ENCODE data around the gene ITGA1. TPM values are rescaled to one million over a fixed set of nuclear protein-coding genes. Genes with fewer than 3 reads are reported as not detected.

The ITGA1 gene
- total RNA-seq, 1 donor from 2014 or later, result 3.2 TPM

DNA sequence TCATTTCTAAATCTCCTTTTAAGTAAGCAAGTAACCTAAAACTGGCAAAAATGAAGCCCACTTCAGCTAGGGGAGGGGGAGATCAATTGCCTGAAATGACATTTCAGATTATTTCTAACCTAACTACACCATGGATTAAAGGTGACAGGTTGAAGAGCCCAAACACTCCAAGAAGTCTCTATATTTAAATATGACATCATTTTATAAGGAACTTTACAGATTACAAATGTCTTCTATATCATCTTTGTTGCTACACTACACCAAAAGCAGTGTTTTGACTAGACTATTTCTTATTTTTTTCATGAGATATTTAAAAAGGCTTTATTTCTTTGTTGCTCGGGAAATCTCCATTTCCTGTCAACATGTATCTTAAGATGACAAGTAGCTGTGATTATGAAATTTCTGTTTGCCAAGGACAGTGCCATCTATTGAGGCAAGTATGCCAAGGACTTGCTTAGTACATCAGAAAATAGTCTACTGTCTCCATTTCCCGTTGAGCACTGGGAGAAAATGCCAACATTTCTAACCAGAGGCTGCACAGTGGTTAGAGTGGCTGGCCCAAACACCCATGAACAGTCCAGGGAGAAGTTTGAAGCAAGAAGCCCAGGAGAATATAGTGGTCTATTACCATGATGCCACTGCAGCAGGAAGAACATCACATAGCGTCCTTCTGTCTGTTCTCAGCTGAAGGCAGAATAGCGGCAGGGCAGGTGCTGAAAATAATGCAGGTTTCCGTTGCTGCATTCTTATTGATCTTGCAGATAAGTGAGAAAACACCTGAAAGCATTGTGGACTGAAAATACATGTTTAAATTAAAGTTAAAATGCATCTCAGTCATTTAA is 108.1 kb downstream of the ITGA1 start:
- no peak overlapping the region for H3K4me3 ChIP-seq (ENCODE audit: low read depth, low read length)
- DNase-seq (ENCODE audit: low read depth), result no peak
- TF ChIP-seq, protein P1, sequence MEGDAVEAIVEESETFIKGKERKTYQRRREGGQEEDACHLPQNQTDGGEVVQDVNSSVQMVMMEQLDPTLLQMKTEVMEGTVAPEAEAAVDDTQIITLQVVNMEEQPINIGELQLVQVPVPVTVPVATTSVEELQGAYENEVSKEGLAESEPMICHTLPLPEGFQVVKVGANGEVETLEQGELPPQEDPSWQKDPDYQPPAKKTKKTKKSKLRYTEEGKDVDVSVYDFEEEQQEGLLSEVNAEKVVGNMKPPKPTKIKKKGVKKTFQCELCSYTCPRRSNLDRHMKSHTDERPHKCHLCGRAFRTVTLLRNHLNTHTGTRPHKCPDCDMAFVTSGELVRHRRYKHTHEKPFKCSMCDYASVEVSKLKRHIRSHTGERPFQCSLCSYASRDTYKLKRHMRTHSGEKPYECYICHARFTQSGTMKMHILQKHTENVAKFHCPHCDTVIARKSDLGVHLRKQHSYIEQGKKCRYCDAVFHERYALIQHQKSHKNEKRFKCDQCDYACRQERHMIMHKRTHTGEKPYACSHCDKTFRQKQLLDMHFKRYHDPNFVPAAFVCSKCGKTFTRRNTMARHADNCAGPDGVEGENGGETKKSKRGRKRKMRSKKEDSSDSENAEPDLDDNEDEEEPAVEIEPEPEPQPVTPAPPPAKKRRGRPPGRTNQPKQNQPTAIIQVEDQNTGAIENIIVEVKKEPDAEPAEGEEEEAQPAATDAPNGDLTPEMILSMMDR (conservative IDR thresholded peaks at IDR 0.05; ENCODE audit: low read depth, low read length), result no peak

DNA sequence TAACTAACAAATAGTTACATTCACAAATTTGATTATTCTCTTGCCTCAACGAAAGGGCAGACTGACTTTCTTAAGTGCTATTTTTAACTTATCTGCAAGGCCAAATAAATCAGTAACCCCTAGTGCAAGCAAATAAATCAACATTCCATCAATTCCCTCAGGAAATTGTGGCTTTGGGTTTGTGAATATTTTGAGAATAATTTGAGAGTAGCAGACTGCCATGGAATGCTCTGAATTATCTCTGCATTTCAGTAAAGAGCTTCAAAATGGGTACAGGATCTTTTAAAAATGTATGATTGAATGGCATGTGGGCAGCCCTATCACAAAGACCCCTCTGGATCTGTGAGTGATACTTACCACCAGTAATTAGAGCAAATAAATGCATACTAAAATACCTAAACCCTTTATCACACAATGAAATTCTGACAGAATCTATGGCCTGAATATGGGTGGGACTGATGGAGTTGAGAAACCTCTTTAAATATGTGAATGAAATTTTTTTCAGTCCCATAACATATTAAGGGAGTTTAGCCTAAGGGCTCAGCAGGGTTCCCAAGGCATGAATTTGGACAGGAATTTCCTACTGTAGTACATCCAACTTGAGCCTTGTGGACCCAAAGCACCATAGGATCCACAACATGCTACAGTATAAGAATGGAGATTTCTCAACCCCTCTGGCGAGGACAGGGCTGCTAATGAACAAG is 109.0 kb downstream of the ITGA1 start:
- no peak overlapping the region for H3K4me3 ChIP-seq (ENCODE audit: low read depth, low read length)

DNA sequence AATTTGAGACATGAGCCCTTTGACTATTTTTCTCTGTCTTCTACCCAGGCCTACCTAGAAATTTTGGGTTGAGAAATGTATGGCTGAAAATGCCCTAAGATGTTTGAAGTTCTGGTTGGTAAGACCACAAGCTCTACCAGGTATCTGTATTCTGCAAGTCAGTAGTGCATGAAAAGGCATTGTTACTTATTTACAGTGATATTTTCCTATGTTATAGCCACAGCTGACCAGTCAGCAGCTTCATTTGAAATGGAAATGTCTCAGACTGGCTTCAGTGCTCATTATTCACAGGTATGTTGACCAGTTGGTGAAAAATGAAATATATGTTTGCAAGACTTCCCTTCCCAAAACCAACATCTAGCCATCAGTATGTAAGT is 109.5 kb downstream of the ITGA1 start:
- no peak for DNase-seq (ENCODE audit: low read depth)
- TF ChIP-seq, protein P1 (conservative IDR thresholded peaks at IDR 0.05; ENCODE audit: low read depth, low read length), result no peak
- no peak overlapping the region for H3K4me3 ChIP-seq (ENCODE audit: low read depth, low read length)

More for the DNA sequence above, 109.0 kb downstream of the ITGA1 start:
- TF ChIP-seq, protein P1 (conservative IDR thresholded peaks at IDR 0.05; ENCODE audit: low read depth, low read length), result no peak
- no peak for DNase-seq (ENCODE audit: low read depth)

DNA sequence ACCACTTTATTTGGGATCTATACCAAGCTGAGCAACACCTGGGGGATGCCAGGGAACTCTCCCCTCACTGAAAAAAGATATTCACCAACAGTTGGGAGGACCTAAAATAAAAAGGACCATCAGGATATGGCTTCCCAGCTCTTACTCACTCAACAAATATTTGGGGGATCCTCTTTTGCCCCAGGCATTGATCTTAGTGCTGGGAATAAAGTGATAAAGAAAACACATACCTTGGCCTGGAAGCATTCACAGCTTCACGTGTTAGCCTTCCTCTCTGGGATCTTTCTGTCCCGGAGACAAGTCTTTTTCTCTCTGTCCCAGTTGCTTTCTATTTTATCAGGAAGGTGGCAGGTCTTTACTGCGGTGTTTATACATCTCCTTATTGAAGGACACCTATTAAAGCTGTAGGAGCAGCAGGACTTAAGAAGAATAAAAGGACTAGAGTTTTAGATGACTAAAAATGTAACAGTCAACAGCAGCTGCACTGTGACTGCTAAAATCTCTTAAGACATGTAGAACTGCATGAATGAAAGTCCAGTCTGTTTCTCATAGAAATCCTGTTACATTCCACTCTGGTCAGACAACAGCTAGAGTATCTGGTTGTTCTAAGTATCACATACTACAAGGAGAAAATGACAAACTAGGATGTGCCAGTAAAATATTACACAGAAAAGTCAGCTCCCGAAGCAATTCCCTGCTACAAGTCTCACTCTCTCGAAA is 111.4 kb downstream of the ITGA1 start:
- no peak for DNase-seq (ENCODE audit: low read depth)
- H3K4me3 ChIP-seq (ENCODE audit: low read depth, low read length), result no peak overlapping the region
- TF ChIP-seq, protein P1 (conservative IDR thresholded peaks at IDR 0.05; ENCODE audit: low read depth, low read length), result no peak

DNA sequence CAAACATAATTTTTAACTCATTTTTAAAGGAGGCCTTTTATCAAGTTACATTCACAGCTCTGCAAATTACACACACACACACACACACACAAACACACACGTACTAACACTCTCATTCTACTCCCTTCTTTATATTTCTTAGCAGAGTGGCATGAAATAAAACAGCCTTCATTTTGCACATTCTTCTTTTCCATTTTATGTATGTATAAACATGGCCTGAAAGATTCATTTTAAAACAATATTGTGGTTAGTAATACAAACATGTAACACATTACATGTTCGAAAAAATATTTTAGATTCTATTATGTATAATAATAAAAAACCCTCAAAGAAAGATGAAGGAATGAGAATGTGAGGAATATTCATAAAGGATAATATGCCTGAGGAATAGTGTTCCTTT is 115.4 kb downstream of the ITGA1 start:
- TF ChIP-seq, protein P1 (conservative IDR thresholded peaks at IDR 0.05; ENCODE audit: low read depth, low read length), result no peak
- no peak overlapping the region for H3K4me3 ChIP-seq (ENCODE audit: low read depth, low read length)
- DNase-seq (ENCODE audit: low read depth), result no peak

DNA sequence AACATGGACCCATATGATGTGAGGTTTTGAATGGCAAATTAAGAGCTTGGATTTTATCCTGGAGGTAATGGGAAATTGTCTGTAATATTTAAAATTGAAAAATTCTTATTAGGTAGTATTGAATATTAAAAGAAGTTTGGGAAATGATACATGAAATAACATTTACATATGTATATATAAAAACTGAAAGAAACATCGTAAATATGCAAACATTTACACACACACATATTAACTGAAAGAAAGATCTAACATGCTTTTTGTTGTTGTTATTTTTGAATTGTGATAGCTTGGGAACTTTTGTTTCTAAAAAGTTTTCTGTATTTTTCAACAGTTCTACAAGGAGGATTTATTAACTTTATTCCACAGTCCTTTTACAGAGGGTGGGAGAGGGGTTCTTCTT is 118.6 kb downstream of the ITGA1 start:
- no peak overlapping the region for H3K4me3 ChIP-seq (ENCODE audit: low read depth, low read length)
- TF ChIP-seq, protein P1 (conservative IDR thresholded peaks at IDR 0.05; ENCODE audit: low read depth, low read length), result no peak
- DNase-seq (ENCODE audit: low read depth), result no peak

Data from epithelial cell of proximal tubule (primary cell).